Thyroid gland (tissue), 4 donors: ENCODE measurements around the gene RDM1.

Experiments used
- POLR2A ChIP-seq, 2 donors: fragments of 450-650 bp; IDR thresholded peaks; one replicate each; pipeline ENCODE4 v1.6.1; 2017; ENCODE audit warnings: antibody characterized with exemption in 2 of 2, mild to moderate bottlenecking in 2 of 2, moderate library complexity in 1 of 2
- TF ChIP-seq, protein P1 (sequence below), 6 experiments: fragments of 200-600 bp in 3 of 6; fragments of 450-650 bp in 3 of 6; sonication (generic) in 3 of 6; IDR thresholded peaks; one replicate each; pipeline ENCODE4 v1.5.1; 2016 to 2019; ENCODE audit warnings: antibody characterized with exemption in 6 of 6, mild to moderate bottlenecking in 2 of 6, inconsistent platforms in 1 of 6, moderate library complexity in 1 of 6

DNA sequence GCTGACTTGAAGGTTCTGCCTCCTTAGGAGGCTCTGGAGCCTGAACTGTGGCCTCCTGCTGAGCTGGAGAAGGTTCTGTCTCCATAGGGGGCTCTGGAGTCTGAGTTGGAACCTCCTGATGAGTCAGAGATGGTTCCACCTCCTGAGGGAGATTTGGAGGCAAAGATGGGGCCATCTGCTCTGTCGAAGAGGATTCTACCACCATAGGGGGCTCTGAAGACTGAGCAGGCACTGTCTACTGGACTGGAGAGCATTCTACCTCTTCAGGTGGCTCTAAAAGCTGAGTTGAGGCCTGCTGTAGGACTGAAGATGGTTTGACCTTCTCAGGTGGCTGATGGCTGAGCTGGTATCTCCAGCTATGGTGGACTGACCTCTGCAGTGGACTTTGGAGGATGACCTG lies 16.2 kb downstream of the RDM1 start:
- TF ChIP-seq, protein P1, sequence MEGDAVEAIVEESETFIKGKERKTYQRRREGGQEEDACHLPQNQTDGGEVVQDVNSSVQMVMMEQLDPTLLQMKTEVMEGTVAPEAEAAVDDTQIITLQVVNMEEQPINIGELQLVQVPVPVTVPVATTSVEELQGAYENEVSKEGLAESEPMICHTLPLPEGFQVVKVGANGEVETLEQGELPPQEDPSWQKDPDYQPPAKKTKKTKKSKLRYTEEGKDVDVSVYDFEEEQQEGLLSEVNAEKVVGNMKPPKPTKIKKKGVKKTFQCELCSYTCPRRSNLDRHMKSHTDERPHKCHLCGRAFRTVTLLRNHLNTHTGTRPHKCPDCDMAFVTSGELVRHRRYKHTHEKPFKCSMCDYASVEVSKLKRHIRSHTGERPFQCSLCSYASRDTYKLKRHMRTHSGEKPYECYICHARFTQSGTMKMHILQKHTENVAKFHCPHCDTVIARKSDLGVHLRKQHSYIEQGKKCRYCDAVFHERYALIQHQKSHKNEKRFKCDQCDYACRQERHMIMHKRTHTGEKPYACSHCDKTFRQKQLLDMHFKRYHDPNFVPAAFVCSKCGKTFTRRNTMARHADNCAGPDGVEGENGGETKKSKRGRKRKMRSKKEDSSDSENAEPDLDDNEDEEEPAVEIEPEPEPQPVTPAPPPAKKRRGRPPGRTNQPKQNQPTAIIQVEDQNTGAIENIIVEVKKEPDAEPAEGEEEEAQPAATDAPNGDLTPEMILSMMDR (IDR thresholded peaks at IDR 0.05) = no peak
- TF ChIP-seq POLR2A (IDR thresholded peaks at IDR 0.05) = no peak
